ENCODE results near the gene HAO1.

Gene HAO1

GRCh38 chr20:7858734-7859250 is 81.5 kb downstream of the HAO1 start:
- H3K9me3 ChIP-seq (ENCODE audit: control insufficient read depth, insufficient read depth, low read length): no peaks in the 10 kb centered on the region
- DNase-seq (ENCODE audit: low read depth, low spot score): no peak
- WGBS (ENCODE audit: insufficient coverage, insufficient read length): no CpG with 5 or more reads among the region's 4 CpGs
- no peak overlapping the region for H3K27ac ChIP-seq (ENCODE audit: low read length)
- H3K4me3 ChIP-seq (ENCODE audit: low read length): no peak overlapping the region
- 0 out of 2 replicates have a peak, but pooled peaks cover 1% of the 10 kb centered on the region for H3K4me1 ChIP-seq (ENCODE audit: control insufficient read depth, insufficient read depth, low read length)
- no peaks in the 10 kb centered on the region for H3K27me3 ChIP-seq (ENCODE audit: control insufficient read depth, insufficient read depth, low read length)
- no peaks in the 10 kb centered on the region for H3K36me3 ChIP-seq (ENCODE audit: control insufficient read depth, insufficient read depth, low read length)

DNA sequence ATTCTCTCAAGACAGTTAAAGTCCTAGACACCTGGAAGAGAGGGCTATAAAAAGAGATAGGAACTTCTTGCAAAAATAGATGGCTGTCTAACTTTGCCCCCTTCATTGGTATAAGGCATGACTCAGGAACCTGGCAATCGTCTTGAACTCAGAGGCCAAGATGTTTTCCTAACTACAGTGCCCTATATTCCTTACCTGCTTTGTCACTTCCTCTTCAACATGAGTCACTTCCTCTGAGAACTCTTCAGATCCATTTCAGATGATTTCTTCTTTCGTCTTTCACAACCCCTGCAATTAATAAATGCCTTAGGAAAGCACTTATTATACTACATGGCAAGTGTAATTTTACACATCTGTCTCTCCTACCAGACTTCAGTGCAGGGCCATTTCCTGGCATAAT is 83.5 kb downstream of the HAO1 start:
- no peak for DNase-seq (ENCODE audit: low read depth, low spot score)
- WGBS (ENCODE audit: insufficient coverage, insufficient read length): no CpG with 5 or more reads among the region's 2 CpGs
- H3K4me1 ChIP-seq (ENCODE audit: control insufficient read depth, insufficient read depth, low read length): 0 out of 2 replicates have a peak, but pooled peaks cover 1% of the 10 kb centered on the region
- no peaks in the 10 kb centered on the region for H3K9me3 ChIP-seq (ENCODE audit: control insufficient read depth, insufficient read depth, low read length)
- no peak overlapping the region for H3K4me3 ChIP-seq (ENCODE audit: low read length)
- H3K27me3 ChIP-seq (ENCODE audit: control insufficient read depth, insufficient read depth, low read length): no peaks in the 10 kb centered on the region
- H3K36me3 ChIP-seq (ENCODE audit: control insufficient read depth, insufficient read depth, low read length): no peaks in the 10 kb centered on the region
- no peak overlapping the region for H3K27ac ChIP-seq (ENCODE audit: low read length)

DNA sequence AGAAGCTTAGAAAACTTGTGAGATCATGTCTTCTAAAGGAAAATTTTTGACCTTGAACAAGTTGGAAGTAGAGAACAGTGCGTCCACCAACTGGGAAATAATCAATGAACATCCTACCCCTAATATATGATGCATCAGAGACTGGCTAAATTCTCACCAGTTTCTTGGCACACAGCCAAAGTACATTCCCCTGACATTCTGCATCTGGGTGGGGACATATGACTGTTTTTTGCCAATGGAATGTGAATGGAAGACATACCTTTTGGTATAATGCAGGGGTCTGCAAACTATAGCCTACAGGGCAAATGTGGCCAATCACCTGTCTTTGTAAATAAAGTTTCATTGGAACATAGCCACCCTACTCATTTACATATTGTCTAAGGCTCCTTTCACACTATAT is 84.7 kb downstream of the HAO1 start:
- no peak overlapping the region for H3K4me3 ChIP-seq (ENCODE audit: low read length)
- H3K27ac ChIP-seq (ENCODE audit: low read length): no peak overlapping the region
- DNase-seq (ENCODE audit: low read depth, low spot score): no peak
- H3K36me3 ChIP-seq (ENCODE audit: control insufficient read depth, insufficient read depth, low read length): no peaks in the 10 kb centered on the region
- WGBS (ENCODE audit: insufficient coverage, insufficient read length): no CpG with 5 or more reads among the region's 1 CpG
- no peaks in the 10 kb centered on the region for H3K9me3 ChIP-seq (ENCODE audit: control insufficient read depth, insufficient read depth, low read length)
- no peaks in the 10 kb centered on the region for H3K27me3 ChIP-seq (ENCODE audit: control insufficient read depth, insufficient read depth, low read length)
- 0 out of 2 replicates have a peak, but pooled peaks cover 1% of the 10 kb centered on the region for H3K4me1 ChIP-seq (ENCODE audit: control insufficient read depth, insufficient read depth, low read length)

DNA sequence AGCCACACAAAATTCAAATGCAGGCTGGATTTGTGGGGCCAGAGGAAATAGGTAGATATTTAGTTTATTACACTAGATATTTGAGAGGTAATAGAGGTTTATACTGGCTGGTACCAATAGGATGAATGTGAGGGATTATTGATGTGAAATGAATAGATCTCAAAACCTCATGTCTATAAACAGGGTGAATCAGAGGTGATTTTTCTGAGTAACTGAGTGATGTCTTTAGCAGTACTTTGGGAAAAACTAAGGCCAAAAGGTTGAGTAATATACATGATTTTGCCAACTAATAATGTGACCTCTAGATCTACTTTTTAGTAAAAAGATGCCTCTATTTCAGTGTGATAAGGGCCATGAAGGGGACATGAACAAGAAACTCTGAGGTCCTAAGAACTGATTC is 86.8 kb downstream of the HAO1 start:
- H3K27me3 ChIP-seq (ENCODE audit: control insufficient read depth, insufficient read depth, low read length): no peaks in the 10 kb centered on the region
- H3K4me3 ChIP-seq (ENCODE audit: low read length): no peak overlapping the region
- no peaks in the 10 kb centered on the region for H3K9me3 ChIP-seq (ENCODE audit: control insufficient read depth, insufficient read depth, low read length)
- no peaks in the 10 kb centered on the region for H3K36me3 ChIP-seq (ENCODE audit: control insufficient read depth, insufficient read depth, low read length)
- H3K4me1 ChIP-seq (ENCODE audit: control insufficient read depth, insufficient read depth, low read length): no peaks in the 10 kb centered on the region
- H3K27ac ChIP-seq (ENCODE audit: low read length): no peak overlapping the region
- DNase-seq (ENCODE audit: low read depth, low spot score): no peak

DNA sequence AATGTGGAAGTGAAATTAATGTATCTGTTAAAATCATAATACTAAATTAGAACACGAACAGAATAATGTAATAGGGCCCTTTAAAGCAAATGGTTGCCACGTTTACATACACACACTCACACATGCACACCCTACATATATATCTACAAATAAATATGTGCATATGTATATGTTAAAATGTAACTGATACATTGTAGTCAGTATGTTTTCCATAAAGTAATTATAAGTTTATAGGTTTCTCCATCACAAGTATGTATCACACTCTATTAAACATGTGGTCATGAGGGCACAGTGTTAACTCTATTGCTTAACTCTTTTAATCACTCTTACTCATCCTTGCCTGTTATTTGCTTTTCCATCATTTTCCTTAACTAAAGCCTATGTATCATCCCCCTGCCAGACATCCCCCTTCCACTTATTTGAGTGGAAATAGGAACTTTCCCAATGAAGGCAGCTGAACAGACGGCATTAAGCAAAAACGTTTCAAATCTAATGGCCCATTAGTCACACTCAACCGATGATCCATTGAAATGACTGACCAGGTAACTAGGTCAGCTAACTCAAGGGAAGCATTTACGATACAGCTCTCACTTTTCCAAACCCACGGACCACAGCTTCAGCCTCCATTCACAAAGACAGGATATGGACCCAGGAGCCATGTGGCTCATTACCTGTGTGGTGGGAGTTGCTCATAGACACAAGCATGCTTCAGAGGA is 89.3 kb downstream of the HAO1 start:
- Histone ChIP-seq H3K4me1 (ENCODE audit: control insufficient read depth, insufficient read depth, low read length) (no peaks in the 10 kb centered on the region), H3K27me3 (ENCODE audit: control insufficient read depth, insufficient read depth, low read length) (no peaks in the 10 kb centered on the region), H3K36me3 (ENCODE audit: control insufficient read depth, insufficient read depth, low read length) (no peaks in the 10 kb centered on the region), H3K4me3 (ENCODE audit: low read length) (no peak overlapping the region), H3K9me3 (ENCODE audit: control insufficient read depth, insufficient read depth, low read length) (no peaks in the 10 kb centered on the region), H3K27ac (ENCODE audit: low read length) (no peak overlapping the region)
- no CpG with 5 or more reads among the region's 7 CpGs for WGBS (ENCODE audit: insufficient coverage, insufficient read length)
- no peak for DNase-seq (ENCODE audit: low read depth, low spot score)

DNA sequence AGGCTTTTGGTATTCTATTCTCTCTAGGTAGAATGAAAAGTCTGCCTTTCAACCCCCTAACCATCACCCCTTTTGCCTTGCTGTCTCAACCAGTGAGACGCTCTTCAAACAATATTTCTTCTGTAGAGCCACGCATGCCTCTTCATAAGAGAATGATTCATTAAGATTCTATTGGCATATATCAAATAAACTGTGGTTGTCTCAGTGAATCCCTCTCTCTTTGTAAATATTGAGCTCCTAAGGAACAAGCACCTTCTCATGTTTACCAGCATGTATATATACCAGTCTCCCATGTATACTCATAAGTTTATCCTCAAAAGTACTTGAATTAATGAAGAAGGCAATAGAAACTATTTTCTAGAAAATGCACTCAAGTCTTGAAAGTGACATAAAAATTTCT is 90.6 kb downstream of the HAO1 start:
- no peak overlapping the region for H3K27ac ChIP-seq (ENCODE audit: low read length)
- no peaks in the 10 kb centered on the region for H3K27me3 ChIP-seq (ENCODE audit: control insufficient read depth, insufficient read depth, low read length)
- no peaks in the 10 kb centered on the region for H3K4me1 ChIP-seq (ENCODE audit: control insufficient read depth, insufficient read depth, low read length)
- no peaks in the 10 kb centered on the region for H3K36me3 ChIP-seq (ENCODE audit: control insufficient read depth, insufficient read depth, low read length)
- H3K9me3 ChIP-seq (ENCODE audit: control insufficient read depth, insufficient read depth, low read length): no peaks in the 10 kb centered on the region
- no CpG with 5 or more reads among the region's 2 CpGs for whole genome bisulfite sequencing (ENCODE audit: insufficient coverage, insufficient read length)
- H3K4me3 ChIP-seq (ENCODE audit: low read length): no peak overlapping the region
- DNase-seq (ENCODE audit: low read depth, low spot score): no peak

DNA sequence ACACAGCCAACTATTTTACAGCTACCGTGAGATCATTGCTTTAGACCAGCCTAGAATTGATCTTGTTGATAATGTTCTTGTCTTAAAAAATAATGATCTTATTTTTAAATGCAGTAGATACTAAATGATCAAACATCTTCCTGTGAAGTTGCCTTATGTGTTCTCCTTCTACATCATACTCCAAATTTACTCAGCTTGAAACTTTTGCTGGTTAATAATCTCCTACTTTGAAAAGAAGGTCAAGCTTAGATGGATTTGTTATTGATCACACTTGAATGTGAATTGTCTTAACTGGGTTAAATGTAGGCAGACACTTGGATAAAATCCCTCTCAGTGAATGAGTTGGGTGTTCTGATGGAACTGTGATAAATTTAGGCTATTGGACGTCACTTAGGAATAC is 91.9 kb downstream of the HAO1 start:
- H3K4me1 ChIP-seq (ENCODE audit: control insufficient read depth, insufficient read depth, low read length): no peaks in the 10 kb centered on the region
- no peak overlapping the region for H3K4me3 ChIP-seq (ENCODE audit: low read length)
- DNase-seq (ENCODE audit: low read depth, low spot score): no peak
- no CpG with 5 or more reads among the region's 2 CpGs for WGBS (ENCODE audit: insufficient coverage, insufficient read length)
- H3K36me3 ChIP-seq (ENCODE audit: control insufficient read depth, insufficient read depth, low read length): no peaks in the 10 kb centered on the region
- no peaks in the 10 kb centered on the region for H3K27me3 ChIP-seq (ENCODE audit: control insufficient read depth, insufficient read depth, low read length)
- H3K27ac ChIP-seq (ENCODE audit: low read length): no peak overlapping the region
- no peaks in the 10 kb centered on the region for H3K9me3 ChIP-seq (ENCODE audit: control insufficient read depth, insufficient read depth, low read length)

GRCh38 chr20:7843613-7844012 is 96.6 kb downstream of the HAO1 start:
- Histone ChIP-seq H3K27me3 (ENCODE audit: control insufficient read depth, insufficient read depth, low read length) (no peaks in the 10 kb centered on the region), H3K27ac (ENCODE audit: low read length) (no peak overlapping the region), H3K4me3 (ENCODE audit: low read length) (no peak overlapping the region), H3K36me3 (ENCODE audit: control insufficient read depth, insufficient read depth, low read length) (no peaks in the 10 kb centered on the region), H3K4me1 (ENCODE audit: control insufficient read depth, insufficient read depth, low read length) (no peaks in the 10 kb centered on the region), H3K9me3 (ENCODE audit: control insufficient read depth, insufficient read depth, low read length) (no peaks in the 10 kb centered on the region)
- no peak for DNase-seq (ENCODE audit: low read depth, low spot score)

DNA sequence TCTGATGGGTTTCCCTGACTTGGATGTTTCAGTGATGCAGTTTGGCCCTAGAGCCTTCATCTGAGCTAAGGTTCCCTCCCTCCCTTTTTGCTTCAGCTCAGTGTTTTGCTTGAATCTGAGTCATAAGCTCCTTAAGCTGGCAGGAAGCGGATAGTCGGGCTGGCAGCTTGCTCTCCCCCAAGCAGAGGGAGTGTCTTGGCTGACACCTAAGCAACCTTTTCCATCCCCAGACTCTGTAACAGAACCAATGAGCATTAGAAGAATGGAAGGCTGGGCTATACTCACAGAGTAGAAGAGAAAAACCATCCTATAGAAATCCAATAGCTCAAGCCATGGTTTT is 98.3 kb downstream of the HAO1 start:
- no CpG with 5 or more reads among the region's 2 CpGs for WGBS (ENCODE audit: insufficient coverage, insufficient read length)
- Histone ChIP-seq H3K4me3 (ENCODE audit: low read length) (no peak overlapping the region), H3K27me3 (ENCODE audit: control insufficient read depth, insufficient read depth, low read length) (no peaks in the 10 kb centered on the region), H3K4me1 (ENCODE audit: control insufficient read depth, insufficient read depth, low read length) (no peaks in the 10 kb centered on the region), H3K36me3 (ENCODE audit: control insufficient read depth, insufficient read depth, low read length) (no peaks in the 10 kb centered on the region), H3K27ac (ENCODE audit: low read length) (no peak overlapping the region), H3K9me3 (ENCODE audit: control insufficient read depth, insufficient read depth, low read length) (no peaks in the 10 kb centered on the region)
- DNase-seq (ENCODE audit: low read depth, low spot score): no peak

GRCh38 chr20:7841291-7841970 is 98.8 kb downstream of the HAO1 start:
- Histone ChIP-seq H3K27me3 (ENCODE audit: control insufficient read depth, insufficient read depth, low read length) (no peaks in the 10 kb centered on the region), H3K27ac (ENCODE audit: low read length) (no peak overlapping the region), H3K4me1 (ENCODE audit: control insufficient read depth, insufficient read depth, low read length) (no peaks in the 10 kb centered on the region), H3K36me3 (ENCODE audit: control insufficient read depth, insufficient read depth, low read length) (no peaks in the 10 kb centered on the region), H3K4me3 (ENCODE audit: low read length) (no peak overlapping the region), H3K9me3 (ENCODE audit: control insufficient read depth, insufficient read depth, low read length) (no peaks in the 10 kb centered on the region)
- no peak for DNase-seq (ENCODE audit: low read depth, low spot score)
- WGBS (ENCODE audit: insufficient coverage, insufficient read length): no CpG with 5 or more reads among the region's 2 CpGs

DNA sequence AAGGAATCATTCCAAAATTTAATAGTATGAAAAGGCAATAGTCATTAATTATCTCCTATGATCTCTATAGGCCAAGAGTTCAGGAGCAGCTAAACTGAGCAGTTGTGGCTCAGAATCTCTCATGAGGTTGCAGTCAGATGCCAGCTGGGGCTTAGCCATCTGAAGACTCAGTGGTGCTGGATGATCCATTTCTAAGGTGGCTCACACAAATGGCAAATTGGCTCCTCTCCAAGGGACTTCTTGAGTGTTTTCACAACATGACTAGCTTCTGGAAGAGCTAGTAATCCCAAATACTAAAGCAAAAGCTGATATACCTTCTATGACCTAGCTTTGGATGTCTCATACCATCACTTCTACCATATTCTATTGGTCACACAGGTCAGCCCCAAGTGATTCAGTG is 104.2 kb downstream of the HAO1 start:
- Histone ChIP-seq H3K9me3 (ENCODE audit: control insufficient read depth, insufficient read depth, low read length) (no peaks in the 10 kb centered on the region), H3K27ac (ENCODE audit: low read length) (no peak overlapping the region), H3K4me1 (ENCODE audit: control insufficient read depth, insufficient read depth, low read length) (no peaks in the 10 kb centered on the region), H3K27me3 (ENCODE audit: control insufficient read depth, insufficient read depth, low read length) (no peaks in the 10 kb centered on the region), H3K4me3 (ENCODE audit: low read length) (no peak overlapping the region), H3K36me3 (ENCODE audit: control insufficient read depth, insufficient read depth, low read length) (no peaks in the 10 kb centered on the region)
- no peak for DNase-seq (ENCODE audit: low read depth, low spot score)
